Measurements from ENCODE around the gene RPS27L. TPM values are rescaled to one million over a fixed set of nuclear protein-coding genes. Genes with fewer than 3 reads are reported as not detected.
"Not testable (repeated sequence)": the region's sequence is repeated elsewhere in the genome, so short reads cannot be mapped to it uniquely, and the experiment has no call there.

The RPS27L gene
- total RNA-seq, 4 donors from 2014 or later, result 33.5 to 207 (median 54.5) TPM

- no peak overlapping the region for H3K27ac ChIP-seq
- no peak overlapping the region for H3K4me3 ChIP-seq
- H3K9me3 ChIP-seq, result no peaks in the 10 kb centered on the region
- H3K36me3 ChIP-seq, result no peaks in the 10 kb centered on the region
- no peak for TF ChIP-seq POLR2A (IDR thresholded peaks at IDR 0.05)
- no peak for TF ChIP-seq CTCF (IDR thresholded peaks at IDR 0.05)
- no peaks in the 10 kb centered on the region for H3K27me3 ChIP-seq
- H3K4me1 ChIP-seq, result no peaks in the 10 kb centered on the region
- intact Hi-C loops (cut with DNase I; ENCODE audit: low total_unique reads), result no loop called here
- no peak for DNase-seq
These were observed 47.8 kb downstream of the RPS27L start for GRCh38 chr15:63109498-63109897.

- TF ChIP-seq POLR2A (IDR thresholded peaks at IDR 0.05) (no peak), CTCF (IDR thresholded peaks at IDR 0.05) (no peak)
- no peak for DNase-seq
- intact Hi-C loops (cut with DNase I; ENCODE audit: low total_unique reads), result no loop called here
These were observed 49.3 kb downstream of the RPS27L start for GRCh38 chr15:63107895-63108546.

GRCh38 chr15:63105354-63105753, 51.9 kb downstream of the RPS27L start:
- H3K4me1 ChIP-seq; H3K4me3 ChIP-seq; H3K27me3 ChIP-seq; H3K9me3 ChIP-seq; DNase-seq; H3K27ac ChIP-seq; intact Hi-C loops (cut with DNase I; ENCODE audit: low total_unique reads); H3K36me3 ChIP-seq: not testable (repeated sequence)

More at GRCh38 chr15:63107895-63108546, 49.3 kb downstream of the RPS27L start:
- H3K9me3 ChIP-seq, result no peaks in the 10 kb centered on the region
- no peak overlapping the region for H3K27ac ChIP-seq
- no peaks in the 10 kb centered on the region for H3K27me3 ChIP-seq
- no peak overlapping the region for H3K4me3 ChIP-seq
- no peaks in the 10 kb centered on the region for H3K4me1 ChIP-seq
- no peaks in the 10 kb centered on the region for H3K36me3 ChIP-seq

GRCh38 chr15:63104727-63105126, 52.5 kb downstream of the RPS27L start:
- no peaks in the 10 kb centered on the region for H3K4me1 ChIP-seq
- no peak overlapping the region for H3K27ac ChIP-seq
- no peak overlapping the region for H3K4me3 ChIP-seq
- no peaks in the 10 kb centered on the region for H3K27me3 ChIP-seq
- H3K36me3 ChIP-seq, result no peaks in the 10 kb centered on the region
- intact Hi-C loops (cut with DNase I; ENCODE audit: low total_unique reads), result no loop called here
- DNase-seq, result no peak
- H3K9me3 ChIP-seq, result no peaks in the 10 kb centered on the region
- TF ChIP-seq CTCF (IDR thresholded peaks at IDR 0.05), result no peak
- no peak for TF ChIP-seq POLR2A (IDR thresholded peaks at IDR 0.05)

GRCh38 chr15:63103416-63103815, 53.9 kb downstream of the RPS27L start:
- Histone ChIP-seq H3K27ac (no peak overlapping the region), H3K36me3 (no peaks in the 10 kb centered on the region), H3K4me3 (no peak overlapping the region), H3K9me3 (no peaks in the 10 kb centered on the region), H3K4me1 (no peaks in the 10 kb centered on the region), H3K27me3 (no peaks in the 10 kb centered on the region)
- TF ChIP-seq CTCF (IDR thresholded peaks at IDR 0.05) (no peak), POLR2A (IDR thresholded peaks at IDR 0.05) (no peak)
- intact Hi-C loops (cut with DNase I; ENCODE audit: low total_unique reads), result no loop called here
- no peak for DNase-seq

- DNase-seq; H3K27ac ChIP-seq; intact Hi-C loops (cut with DNase I; ENCODE audit: low total_unique reads): not testable (repeated sequence)
These were observed 57.7 kb downstream of the RPS27L start for GRCh38 chr15:63099581-63099980.

GRCh38 chr15:63098901-63099300, 58.4 kb downstream of the RPS27L start:
- H3K27me3 ChIP-seq; H3K9me3 ChIP-seq; H3K4me1 ChIP-seq; intact Hi-C loops (cut with DNase I; ENCODE audit: low total_unique reads); DNase-seq; H3K27ac ChIP-seq; H3K36me3 ChIP-seq; H3K4me3 ChIP-seq: not testable (repeated sequence)

More at GRCh38 chr15:63099581-63099980, 57.7 kb downstream of the RPS27L start:
- H3K9me3 ChIP-seq, H3K36me3 ChIP-seq, H3K27me3 ChIP-seq, H3K4me3 ChIP-seq, H3K4me1 ChIP-seq: not testable (repeated sequence)

All from uterus (tissue), 4 donors.